Spleen (tissue), 7 donors: ENCODE measurements around the gene RPL3.

Experiments
- CTCF ChIP-seq, 11 experiments: fragments of 200-600 bp in 7 of 11; fragments of 450-650 bp in 4 of 11; sonication (generic) in 4 of 11; IDR thresholded peaks in 8 of 11; conservative IDR thresholded peaks in 3 of 11; 1 replicate in 7 of 11; 2 replicates in 4 of 11; pipeline versions ENCODE4 v1.4.0 to v1.8.0; 2016 to 2021; ENCODE audit warnings: antibody characterized with exemption in 11 of 11, inconsistent platforms in 4 of 11, mild to moderate bottlenecking in 1 of 11
- POLR2A ChIP-seq, 3 donors: fragments of 450-650 bp; IDR thresholded peaks; one replicate each; pipeline ENCODE4 v1.5.1; 2017; ENCODE audit warnings: antibody characterized with exemption in 3 of 3, mild to moderate bottlenecking in 1 of 3
- POLR2AphosphoS5 ChIP-seq, 3 donors: sonication (generic); formaldehyde crosslinking; IDR thresholded peaks; one replicate each; pipeline ENCODE4 v1.5.1; 2017; ENCODE audit warnings: antibody characterized with exemption in 3 of 3
- donor health status: DM: no; HTN: no; CAD: no; lungs with moderate emphysema.
- donor health status: DM: no; HTN: no; CAD: no.
- donor health status: DM: no; HTN: no; CAD: no.

DNA sequence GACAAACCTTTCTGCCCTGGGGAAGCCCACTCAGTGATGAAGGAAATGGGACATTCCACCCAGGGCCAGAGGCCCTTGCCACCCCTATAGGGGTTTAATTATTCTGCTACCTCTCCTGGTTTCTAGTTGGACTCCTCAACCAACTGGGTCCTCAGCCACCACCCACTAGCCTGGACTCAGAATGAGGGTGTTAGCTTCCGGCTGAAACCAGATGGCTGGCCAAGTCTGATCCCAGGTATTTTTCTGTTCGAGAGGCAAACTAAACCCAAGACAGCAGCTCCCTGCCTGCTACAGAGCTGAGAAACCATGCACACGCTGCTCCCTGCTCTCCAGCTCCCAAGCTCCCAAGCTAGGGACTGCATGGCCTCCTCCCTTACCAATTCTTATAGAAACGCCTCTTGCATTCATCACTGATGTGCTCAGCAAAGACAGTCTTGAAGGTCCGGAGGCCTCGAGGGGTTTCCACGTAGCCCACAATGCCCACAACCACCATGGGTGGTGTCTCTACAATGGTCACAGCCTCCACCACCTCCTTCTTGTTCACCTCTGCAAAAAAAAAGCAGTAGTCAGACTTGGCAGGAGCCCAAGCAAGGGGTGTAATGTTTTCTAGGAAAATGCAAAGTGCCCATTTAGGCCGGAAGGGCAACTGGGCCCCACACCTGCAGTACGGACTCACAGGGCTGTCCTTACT lies 2.2 kb downstream of the RPL3 start:
- TF ChIP-seq POLR2AphosphoS5 (IDR thresholded peaks at IDR 0.05) (no peak), CTCF (IDR thresholded peaks at IDR 0.05 in 8 of 11, conservative IDR thresholded peaks at IDR 0.05 in 3 of 11) (no peak), POLR2A (IDR thresholded peaks at IDR 0.05) (no peak)
